ENCODE results near the gene GPR152. TPM values are rescaled to one million over a fixed set of nuclear protein-coding genes. Genes with fewer than 3 reads are reported as not detected.
A peak's percentile ranks its signal among the peaks of the same experiment; 100 is the strongest.

GPR152 gene
- total and polyA plus RNA-seq, 2 experiments from 2014 or later: not detected

- TF ChIP-seq EZH2 (IDR thresholded peaks at IDR 0.05; ENCODE audit: insufficient read depth, poor library complexity, severe bottlenecking): no peak
- TF ChIP-seq EZH2phosphoT487 (IDR thresholded peaks at IDR 0.05; ENCODE audit: insufficient read depth, low read depth): no peak
- no peaks in the 10 kb centered on the region for H3K9me3 ChIP-seq (ENCODE audit: low read depth)
- in situ Hi-C loops (cut with MboI): no loop called here
- H3K27ac ChIP-seq: peak overlapping the region; percentile 31
- H3K36me3 ChIP-seq (ENCODE audit: low read depth): no peaks in the 10 kb centered on the region
- peak overlapping the region; percentile 92 for H3K4me3 ChIP-seq
- H3K9ac ChIP-seq: peak overlapping the region; percentile 84
- H2AFZ ChIP-seq: peak overlapping the region; percentile 17; the same call in 1 of the 2 replicates
- WGBS, 2 experiments (ENCODE audit: low coverage in 1 of 2, low lambda C conversion rate in 2 of 2, missing lambda C conversion rate in 2 of 2): 26 to 36% methylated on average over 33 to 44 of the region's 45 CpGs
- H3K9me2 ChIP-seq (ENCODE audit: insufficient read depth): no peaks in the 10 kb centered on the region
- no peaks in the 10 kb centered on the region; the same call in 1 of the 2 replicates for H3F3A ChIP-seq (ENCODE audit: insufficient read depth)
- peaks cover 12% of the 10 kb centered on the region for H3K79me2 ChIP-seq (ENCODE audit: insufficient read depth)
- H4K20me1 ChIP-seq (ENCODE audit: insufficient read depth): no peaks in the 10 kb centered on the region
- DNase-seq: peak; percentile 54
- H3K4me1 ChIP-seq (ENCODE audit: insufficient read depth): 0 out of 2 replicates have a peak, but pooled peaks cover 3% of the 10 kb centered on the region
- peak overlapping the region; percentile 81 for H3K4me2 ChIP-seq (ENCODE audit: unreplicated experiment)
- H3K27me3 ChIP-seq (replicated peaks; ENCODE audit: insufficient read depth): no peaks in the 10 kb centered on the region
These were observed 9.8 kb downstream of the GPR152 start for GRCh38 chr11:67442504-67443404.

GRCh38 chr11:67441731-67442351 is 10.7 kb downstream of the GPR152 start:
- Histone ChIP-seq H2AFZ (no peak overlapping the region), H3K4me3 (peak overlapping the region; percentile 92), H3K27ac (no peak overlapping the region), H3K9ac (no peak overlapping the region), H3K79me2 (ENCODE audit: insufficient read depth) (peaks cover 12% of the 10 kb centered on the region), H3K27me3 (replicated peaks; ENCODE audit: insufficient read depth) (no peaks in the 10 kb centered on the region), H3K9me3 (ENCODE audit: low read depth) (no peaks in the 10 kb centered on the region), H3K4me2 (ENCODE audit: unreplicated experiment) (no peak overlapping the region), H3K4me1 (ENCODE audit: insufficient read depth) (0 out of 2 replicates have a peak, but pooled peaks cover 3% of the 10 kb centered on the region), H3K9me2 (ENCODE audit: insufficient read depth) (no peaks in the 10 kb centered on the region), H3F3A (ENCODE audit: insufficient read depth) (no peaks in the 10 kb centered on the region; the same call in 1 of the 2 replicates), H4K20me1 (ENCODE audit: insufficient read depth) (no peaks in the 10 kb centered on the region), H3K36me3 (ENCODE audit: low read depth) (no peaks in the 10 kb centered on the region)
- in situ Hi-C loops (cut with MboI): no loop called here
- TF ChIP-seq EZH2phosphoT487 (IDR thresholded peaks at IDR 0.05; ENCODE audit: insufficient read depth, low read depth) (no peak), EZH2 (IDR thresholded peaks at IDR 0.05; ENCODE audit: insufficient read depth, poor library complexity, severe bottlenecking) (no peak)
- no peak for DNase-seq
- WGBS, 2 experiments (ENCODE audit: low coverage in 1 of 2, low lambda C conversion rate in 2 of 2, missing lambda C conversion rate in 2 of 2): 85 to 89% methylated on average over 25 to 26 of the region's 28 CpGs

- 90 to 95% methylated on average over 21 of the region's 21 CpGs for WGBS, 2 experiments (ENCODE audit: low coverage in 1 of 2, low lambda C conversion rate in 2 of 2, missing lambda C conversion rate in 2 of 2)
- H3K4me2 ChIP-seq (ENCODE audit: unreplicated experiment): no peak overlapping the region
- 0 out of 2 replicates have a peak, but pooled peaks cover 3% of the 10 kb centered on the region for H3K4me1 ChIP-seq (ENCODE audit: insufficient read depth)
- H3F3A ChIP-seq (ENCODE audit: insufficient read depth): no peaks in the 10 kb centered on the region; the same call in 1 of the 2 replicates
- no peak overlapping the region for H3K27ac ChIP-seq
- H3K79me2 ChIP-seq (ENCODE audit: insufficient read depth): peaks cover 12% of the 10 kb centered on the region
- H3K9me3 ChIP-seq (ENCODE audit: low read depth): no peaks in the 10 kb centered on the region
- no peak for TF ChIP-seq EZH2phosphoT487 (IDR thresholded peaks at IDR 0.05; ENCODE audit: insufficient read depth, low read depth)
- no peak for TF ChIP-seq EZH2 (IDR thresholded peaks at IDR 0.05; ENCODE audit: insufficient read depth, poor library complexity, severe bottlenecking)
- no peak overlapping the region for H3K4me3 ChIP-seq
- H4K20me1 ChIP-seq (ENCODE audit: insufficient read depth): no peaks in the 10 kb centered on the region
- in situ Hi-C loops (cut with MboI): no loop called here
- no peaks in the 10 kb centered on the region for H3K9me2 ChIP-seq (ENCODE audit: insufficient read depth)
- H3K36me3 ChIP-seq (ENCODE audit: low read depth): no peaks in the 10 kb centered on the region
- H3K9ac ChIP-seq: no peak overlapping the region
- no peaks in the 10 kb centered on the region for H3K27me3 ChIP-seq (replicated peaks; ENCODE audit: insufficient read depth)
- no peak overlapping the region for H2AFZ ChIP-seq
- DNase-seq: no peak
These were observed 11.4 kb downstream of the GPR152 start for GRCh38 chr11:67441098-67441563.
